ENCODE results near the gene MAGEA2B. TPM values are rescaled to one million over a fixed set of nuclear protein-coding genes. Genes with fewer than 3 reads are reported as not detected.

The MAGEA2B gene
- total RNA-seq = not detected

GRCh38 chrX:152713815-152714787, at the start of gene MAGEA2B:
TSS of gene MAGEA2B (plus strand) at chrX:152714628. CDS start at chrX:152717107, 2,479 bp downstream.

GRCh38 chrX:152697952-152698931, 16.2 kb upstream of the MAGEA2B start, which contains the start of gene MAGEA3:
TSS of gene MAGEA3 (plus strand) at chrX:152698794. CDS start at chrX:152700833, 2,039 bp downstream.

GRCh38 chrX:152709173-152709572, 5.3 kb upstream of the MAGEA2B start, which contains the start of gene CSAG2:
TSS of gene CSAG2 (minus strand) at chrX:152709273. CDS start at chrX:152709112, 161 bp downstream.

GRCh38 chrX:152733261-152733975, 19.0 kb downstream of the MAGEA2B start, which contains the start of the genes CSAG1 and MAGEA12:
TSS of gene CSAG1 (minus strand) at chrX:152733721. CDS start at chrX:152732460, 1,261 bp downstream.
TSS of gene MAGEA12 (plus strand) at chrX:152733757. CDS start at chrX:152736162, 2,405 bp downstream.

GRCh38 chrX:152753686-152754650, 39.5 kb downstream of the MAGEA2B start, which contains the start of gene MAGEA2:
TSS of gene MAGEA2 (minus strand) at chrX:152753842. CDS start at chrX:152751363, 2,479 bp downstream.

GRCh38 chrX:152758918-152759317, 44.5 kb downstream of the MAGEA2B start, which contains the start of gene CSAG3:
TSS of gene CSAG3 (plus strand) at chrX:152759218.

Other genes with a start within 250 kb of the MAGEA2B start
- 0.99 TPM for gene GABRQ, start 76.7 kb upstream of the MAGEA2B start, total RNA-seq
- not detected for gene MAGEA3, start 15.8 kb upstream of the MAGEA2B start, total RNA-seq
- gene CSAG2, start 5.4 kb upstream of the MAGEA2B start, total RNA-seq = not detected
- not detected for gene CSAG1, start 19.1 kb downstream of the MAGEA2B start, total RNA-seq
- not detected for gene MAGEA12, start 19.1 kb downstream of the MAGEA2B start, total RNA-seq
- not detected for gene MAGEA2, start 39.2 kb downstream of the MAGEA2B start, total RNA-seq
- gene CSAG3, start 44.6 kb downstream of the MAGEA2B start, total RNA-seq = not detected
- gene MAGEA6, start 55.1 kb downstream of the MAGEA2B start, total RNA-seq = not detected
- 26.3 TPM for gene CETN2, start 116.1 kb downstream of the MAGEA2B start, total RNA-seq
- 10.8 TPM for gene NSDHL, start 116.4 kb downstream of the MAGEA2B start, total RNA-seq
- 16.5 TPM for gene ZNF185, start 183.4 kb downstream of the MAGEA2B start, total RNA-seq